PFSK-1 (cell line): ENCODE results near the gene NRP1.

Source experiments
- FOXP2 ChIP-seq: optimal IDR thresholded peaks from 2 replicates; pipeline ENCODE3; 2011; ENCODE audit warnings: borderline replicate concordance, control low read depth, inconsistent platforms; ENCODE audit not compliant: insufficient read depth; ENCODE audit errors: extremely low read length, extremely low read depth
- POLR2AphosphoS5 ChIP-seq: IDR thresholded peaks from 2 replicates; pipeline ENCODE4 v1.6.1; 2012; ENCODE audit warnings: low read depth, mild to moderate bottlenecking, control low read depth, low read length, moderate library complexity
- REST ChIP-seq, 2 experiments: IDR thresholded peaks; 2 replicates each; pipeline versions ENCODE4 v1.6.1 to v1.8.0; 2011 to 2012; ENCODE audit warnings: low read depth in 2 of 2, low read length in 2 of 2, control low read depth in 1 of 2, inconsistent platforms in 1 of 2, mild to moderate bottlenecking in 1 of 2, moderate library complexity in 1 of 2; ENCODE audit not compliant: insufficient read depth in 1 of 2
- SIN3A ChIP-seq: IDR thresholded peaks from 2 replicates; pipeline ENCODE4 v1.6.1; 2012; ENCODE audit warnings: mild to moderate bottlenecking, low read length, moderate library complexity, borderline replicate concordance; ENCODE audit not compliant: insufficient read depth
- TAF1 ChIP-seq: IDR thresholded peaks from 2 replicates; pipeline ENCODE4 v1.6.1; 2012; ENCODE audit warnings: low read length, control low read depth, borderline replicate concordance; ENCODE audit not compliant: insufficient read depth

The NRP1 gene

DNA sequence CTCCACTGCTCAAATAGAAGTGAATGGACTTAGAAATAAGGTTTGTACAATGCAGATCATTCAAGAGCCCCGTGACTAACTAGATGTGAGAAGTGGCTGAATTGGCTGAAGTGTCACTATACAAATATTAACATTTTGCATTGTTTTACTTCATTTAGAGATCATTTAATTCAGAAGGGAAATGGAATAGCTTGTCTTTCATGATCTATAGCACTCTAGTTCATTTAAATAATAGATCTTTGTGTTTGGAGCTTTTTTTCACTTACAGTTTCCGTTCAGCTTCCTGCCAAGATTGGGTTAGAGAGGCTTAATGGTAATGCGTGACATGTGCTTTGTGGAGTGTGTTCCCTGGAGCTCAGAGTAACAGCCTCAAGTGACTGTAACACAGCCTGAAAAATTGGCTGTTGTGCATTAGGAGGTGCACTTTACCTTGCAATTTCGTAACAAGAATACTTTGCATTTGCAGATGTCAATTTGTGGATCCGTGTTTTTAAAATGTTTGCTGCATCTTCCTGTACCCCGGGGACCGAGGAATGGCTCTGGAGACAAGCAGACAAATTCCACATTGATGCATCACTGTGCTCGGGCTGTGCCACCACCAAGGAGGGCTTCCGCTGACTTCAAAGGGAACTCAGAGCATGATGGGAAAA is 170.3 kb downstream of the NRP1 start:
- TF ChIP-seq SIN3A (no peak), REST (IDR thresholded peaks at IDR 0.05; ENCODE audit: insufficient read depth in 1 of 2, low read depth in 2 of 2, low read length in 2 of 2) (no peak), FOXP2 (no peak), POLR2AphosphoS5 (no peak), TAF1 (no peak)

GRCh38 chr10:33162248-33162575 is 172.3 kb downstream of the NRP1 start:
- TF ChIP-seq POLR2AphosphoS5 (no peak), TAF1 (no peak), SIN3A (no peak), FOXP2 (no peak), REST (IDR thresholded peaks at IDR 0.05; ENCODE audit: insufficient read depth in 1 of 2, low read depth in 2 of 2, low read length in 2 of 2) (no peak)

DNA sequence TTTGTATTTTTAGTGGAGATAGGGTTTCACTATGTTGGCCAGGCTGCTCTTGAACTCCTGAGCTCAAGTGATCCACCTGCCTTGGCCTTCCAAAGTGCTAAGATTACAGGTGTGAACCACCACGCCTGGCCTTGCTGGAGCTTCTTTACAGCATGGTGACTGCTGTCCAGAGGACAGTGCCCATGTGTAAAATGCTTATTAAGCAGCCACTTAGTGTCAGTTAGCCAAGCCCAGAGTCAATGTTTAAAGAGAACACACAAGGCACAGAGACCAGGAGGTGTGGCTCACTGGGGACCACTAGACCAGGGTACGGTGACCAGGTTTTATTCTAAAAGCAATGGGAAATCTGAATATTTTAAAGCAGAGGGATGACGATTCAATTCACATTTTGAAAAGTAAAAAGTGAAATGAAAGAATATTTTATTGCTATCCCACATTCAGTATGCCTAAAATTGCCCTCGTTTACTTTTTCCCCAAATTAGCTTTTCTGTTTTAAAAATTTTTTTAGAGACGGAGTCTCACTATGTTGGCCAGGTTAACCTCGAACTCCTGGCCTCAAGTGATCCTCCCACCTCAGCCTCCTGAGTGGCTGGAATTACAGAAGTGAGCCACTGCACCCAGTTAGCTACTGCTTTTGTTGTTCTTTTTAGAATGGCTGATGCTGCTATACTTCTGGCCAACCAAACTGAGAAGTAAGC is 172.8 kb downstream of the NRP1 start:
- TF ChIP-seq FOXP2 (no peak), TAF1 (no peak), REST (IDR thresholded peaks at IDR 0.05; ENCODE audit: insufficient read depth in 1 of 2, low read depth in 2 of 2, low read length in 2 of 2) (no peak), POLR2AphosphoS5 (no peak), SIN3A (no peak)

DNA sequence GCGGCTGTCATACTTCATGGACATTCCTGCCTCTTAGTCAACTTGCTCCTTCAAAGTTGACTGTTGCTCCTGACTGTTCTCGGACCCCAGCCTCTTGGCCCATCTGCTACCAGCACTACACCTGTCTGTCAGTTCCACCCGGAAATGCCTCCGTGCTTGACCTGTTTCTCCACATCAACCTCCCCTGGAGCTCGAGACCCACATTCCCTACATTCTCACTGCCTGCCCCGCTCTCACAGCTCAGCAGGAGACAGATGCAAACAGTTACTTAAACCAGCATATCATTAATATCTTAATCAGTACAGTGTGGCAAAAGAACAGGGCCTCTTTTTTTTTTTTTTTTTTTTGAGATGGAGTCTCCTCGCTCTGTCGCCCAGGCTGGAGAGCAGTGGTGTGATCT is 174.3 kb downstream of the NRP1 start:
- TF ChIP-seq TAF1 = no peak
- TF ChIP-seq REST (IDR thresholded peaks at IDR 0.05; ENCODE audit: insufficient read depth in 1 of 2, low read depth in 2 of 2, low read length in 2 of 2) = no peak
- no peak for TF ChIP-seq SIN3A
- TF ChIP-seq FOXP2 = no peak
- TF ChIP-seq POLR2AphosphoS5 = no peak
